SK-N-SH (cell line): Measurements from ENCODE around the gene TXNRD2. TPM values are rescaled to one million over a fixed set of nuclear protein-coding genes. Genes with fewer than 3 reads are reported as not detected.

Source experiments
- CTCF ChIA-PET: fragments of 300-600, 350-600 bp; formaldehyde crosslinking; extraction: SDS; loops from one replicate; lab custom pipeline; 2021; lab: Yijun Ruan, JAX
- POLR2A ChIA-PET: fragments of 350-600 bp; sonication (Branson Sonifier 250); formaldehyde crosslinking; extraction: SDS; loops from one replicate; lab custom pipeline; 2020; ENCODE audit warnings: antibody characterized with exemption, inconsistent platforms; lab: Yijun Ruan, JAX
- DNase-seq: peaks from one replicate; pipeline ENCODE4 v3.0.0; 2012
- H2AFZ ChIP-seq: fragments of 200-600 bp; sonication (generic); 2 replicates; pipeline ENCODE4 v1.8.1; 2016; ENCODE audit warnings: antibody characterized with exemption, mild to moderate bottlenecking, low read depth
- H3F3A ChIP-seq: fragments of 200-600 bp; sonication (generic); replicated peaks from 2 replicates; pipeline ENCODE3; 2016; ENCODE audit warnings: antibody characterized with exemption, mild to moderate bottlenecking; ENCODE audit not compliant: insufficient read depth
- H3K27ac ChIP-seq, 2 experiments: fragments of 200-500 bp in 1 of 2; fragments of 200-600 bp in 1 of 2; sonication (Bioruptor generic) in 1 of 2; sonication (generic), shearing (Covaris generic) in 1 of 2; 2 replicates each; pipeline versions ENCODE4 v1.5.1 to v1.6.1; 2014 to 2016; ENCODE audit warnings: low read depth in 2 of 2, inconsistent platforms in 1 of 2, low read length in 1 of 2, mild to moderate bottlenecking in 1 of 2, mixed read lengths in 1 of 2
- H3K27me3 ChIP-seq: fragments of 200-600 bp; sonication (generic), shearing (Covaris generic); 2 replicates; pipeline ENCODE4 v1.6.1; 2016; ENCODE audit warnings: mixed run types; ENCODE audit not compliant: insufficient read depth
- H3K36me3 ChIP-seq, 2 experiments: fragments of 200-500 bp in 1 of 2; fragments of 200-600 bp in 1 of 2; sonication (Bioruptor generic) in 1 of 2; sonication (generic) in 1 of 2; replicated peaks in 1 of 2; 2 replicates each; pipeline versions ENCODE3 to v1.5.1; 2014 to 2016; ENCODE audit warnings: low read length in 1 of 2, mild to moderate bottlenecking in 1 of 2; ENCODE audit not compliant: insufficient read depth in 2 of 2, control insufficient read depth in 1 of 2
- H3K4me1 ChIP-seq, 2 experiments: fragments of 200-500 bp in 1 of 2; fragments of 200-600 bp in 1 of 2; sonication (Bioruptor generic) in 1 of 2; sonication (generic), shearing (Covaris generic) in 1 of 2; 2 replicates each; pipeline versions ENCODE4 v1.5.1 to v1.6.1; 2014 to 2016; ENCODE audit warnings: low read depth in 1 of 2, low read length in 1 of 2, mixed run types in 1 of 2; ENCODE audit not compliant: insufficient read depth in 2 of 2, control insufficient read depth in 1 of 2
- H3K4me2 ChIP-seq: fragments of 200-600 bp; sonication (generic), shearing (Covaris generic); 2 replicates; pipeline ENCODE4 v1.6.1; 2017; ENCODE audit warnings: mixed run types
- H3K4me3 ChIP-seq, 2 experiments: fragments of 200-500 bp in 1 of 2; fragments of 200-600 bp in 1 of 2; sonication (Bioruptor generic) in 1 of 2; sonication (generic), shearing (Covaris generic) in 1 of 2; 2 replicates each; pipeline versions ENCODE4 v1.5.1 to v1.8.1; 2014 to 2016; ENCODE audit warnings: low read depth in 2 of 2, inconsistent platforms in 1 of 2, low read length in 1 of 2, mild to moderate bottlenecking in 1 of 2, mixed read lengths in 1 of 2, moderate library complexity in 1 of 2
- H3K79me2 ChIP-seq: fragments of 200-600 bp; sonication (generic); 2 replicates; pipeline ENCODE4 v1.8.1; 2017; ENCODE audit warnings: mild to moderate bottlenecking; ENCODE audit not compliant: insufficient read depth
- H3K9ac ChIP-seq: fragments of 200-600 bp; sonication (generic); 2 replicates; pipeline ENCODE4 v1.6.1; 2017; ENCODE audit warnings: mixed run types
- H3K9me2 ChIP-seq: fragments of 200-600 bp; sonication (generic); 2 replicates; pipeline ENCODE4 v1.6.1; 2017; ENCODE audit warnings: mixed run types
- H3K9me3 ChIP-seq: fragments of 200-600 bp; sonication (generic); 2 replicates; pipeline ENCODE4 v1.6.1; 2017; ENCODE audit warnings: mixed run types, mild to moderate bottlenecking, moderate library complexity
- H4K20me1 ChIP-seq: fragments of 200-600 bp; sonication (generic); 2 replicates; pipeline ENCODE4 v1.6.1; 2017; ENCODE audit warnings: mild to moderate bottlenecking, mixed run types; ENCODE audit not compliant: insufficient read depth
- FOSL2 ChIP-seq: IDR thresholded peaks from 2 replicates; pipeline ENCODE4 v1.4.0; 2012; ENCODE audit warnings: low read depth, mild to moderate bottlenecking, moderate library complexity, borderline replicate concordance
- FOXJ3 ChIP-seq: sonication (generic); formaldehyde crosslinking; IDR thresholded peaks from 2 replicates; pipeline ENCODE4 v1.5.1; 2020; ENCODE audit warnings: mild to moderate bottlenecking, missing genetic modification reagents
- FOXM1 ChIP-seq: IDR thresholded peaks from 2 replicates; pipeline ENCODE4 v1.4.0; 2012; ENCODE audit warnings: low read depth, mild to moderate bottlenecking
- GATA2 ChIP-seq: sonication (generic); formaldehyde crosslinking; IDR thresholded peaks from 2 replicates; pipeline ENCODE4 v1.5.0; 2020; ENCODE audit warnings: mild to moderate bottlenecking, missing genetic modification reagents
- JUND ChIP-seq: IDR thresholded peaks from 2 replicates; pipeline ENCODE4 v1.4.0; 2012
- MEF2A ChIP-seq: IDR thresholded peaks from 2 replicates; pipeline ENCODE4 v1.4.0; 2012; ENCODE audit warnings: low read depth, borderline replicate concordance
- MXI1 ChIP-seq: IDR thresholded peaks from 2 replicates; pipeline ENCODE4 v1.6.1; 2012; ENCODE audit warnings: mild to moderate bottlenecking, low read depth, low read length, improper control_type of control experiment
- NRF1 ChIP-seq: IDR thresholded peaks from 2 replicates; pipeline ENCODE4 v1.6.1; 2012; ENCODE audit warnings: low read depth, mild to moderate bottlenecking, low read length
- RCOR1 ChIP-seq: fragments of 150-350 bp; IDR thresholded peaks from 2 replicates; pipeline ENCODE4 v1.6.1; 2017; ENCODE audit warnings: antibody characterized with exemption, low read length
- RXRA ChIP-seq: IDR thresholded peaks from 2 replicates; pipeline ENCODE4 v1.4.0; 2012; ENCODE audit warnings: low read depth, mild to moderate bottlenecking, borderline replicate concordance
- SIN3A ChIP-seq: IDR thresholded peaks from 2 replicates; pipeline ENCODE4 v1.6.1; 2012; ENCODE audit warnings: low read depth, mild to moderate bottlenecking, low read length, moderate library complexity, borderline replicate concordance
- TCF12 ChIP-seq: IDR thresholded peaks from 2 replicates; pipeline ENCODE4 v1.4.0; 2012
- YY1 ChIP-seq: IDR thresholded peaks from 2 replicates; pipeline ENCODE4 v1.4.0; 2012; ENCODE audit warnings: low read depth, mild to moderate bottlenecking
- WGBS: methylation state at CpG from one replicate; pipeline ENCODE4 v1.1.6; 2017; ENCODE audit warnings: low lambda C conversion rate; 5-methylcytosine and 5-hydroxymethylcytosine counted together
- polyA plus RNA-seq, 3 experiments: library from polyadenylated mRNA; depleted of rRNA; stranded (reverse); fragments of >200 nt; gene quantifications; 2 replicates each; pipeline ENCODE4 v1.2.3, GENCODE V29; 2012
- TF ChIP-seq, protein P1 (sequence below): fragments of 150-350 bp; IDR thresholded peaks from 2 replicates; pipeline ENCODE4 v1.6.1; 2016; ENCODE audit warnings: mild to moderate bottlenecking, low read depth, low read length
- TF ChIP-seq, protein P2 (sequence below): IDR thresholded peaks from 2 replicates; pipeline ENCODE4; 2012
- TF ChIP-seq, protein P3 (sequence below): IDR thresholded peaks from 2 replicates; pipeline ENCODE4 v1.4.0; 2012; ENCODE audit warnings: low read depth, borderline replicate concordance
- TF ChIP-seq, protein P4 (sequence below): fragments of 200-600 bp; sonication (generic); IDR thresholded peaks from 2 replicates; pipeline ENCODE4 v1.6.1; 2017; ENCODE audit warnings: antibody characterized with exemption, mild to moderate bottlenecking, moderate library complexity

TXNRD2 gene
- polyA plus RNA-seq, 1 of the 3 experiments (the other 2 are of a cell fraction), result 34.7 TPM

DNA sequence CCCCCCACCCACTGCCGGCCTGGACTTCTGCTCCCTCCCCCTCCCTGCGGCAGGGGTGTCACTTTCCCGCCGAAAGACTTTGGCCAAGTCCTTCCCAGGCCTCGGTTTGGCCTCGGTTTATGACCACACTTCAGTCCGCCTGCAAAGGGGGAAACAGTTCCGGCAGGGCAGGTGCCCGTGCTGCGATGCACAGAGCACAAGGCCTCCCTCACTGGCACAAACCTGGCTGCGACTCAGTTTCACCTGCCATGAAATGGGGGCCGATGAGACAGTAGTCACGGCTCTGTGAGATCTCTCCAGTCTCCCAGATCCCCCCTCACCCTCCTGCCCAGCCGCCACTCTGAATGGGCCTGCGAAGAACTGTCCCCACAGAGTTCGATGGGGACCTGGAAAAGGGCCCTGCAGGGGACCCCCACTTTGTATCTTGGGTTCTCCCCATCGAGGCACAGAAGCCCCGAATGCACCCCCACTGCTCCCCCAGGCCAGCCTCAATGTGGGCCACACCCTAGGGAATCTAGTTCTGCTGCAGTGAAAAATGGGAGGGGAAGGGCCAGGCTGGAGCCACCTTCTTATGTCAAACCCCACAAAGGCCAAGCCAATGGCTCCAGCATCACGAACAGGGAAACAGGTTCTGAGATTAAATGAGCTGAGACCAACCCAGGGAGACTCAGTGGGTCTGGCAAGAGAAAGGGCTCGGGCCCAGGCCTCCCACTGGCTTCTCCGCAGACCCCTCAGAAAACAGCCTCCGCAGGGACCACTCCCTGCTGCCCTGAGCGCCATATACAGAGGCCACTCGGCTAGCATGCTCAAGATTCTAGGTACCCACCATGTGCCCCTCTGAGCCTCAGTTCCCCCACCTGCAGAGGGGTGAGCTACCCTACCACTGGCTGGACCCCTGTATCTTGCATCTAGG, 46.0 kb upstream of the TXNRD2 start:
- Histone ChIP-seq H2AFZ (no peak overlapping the region), H3K36me3 (no peaks in the 10 kb centered on the region), H3K27me3 (no peaks in the 10 kb centered on the region), H3K4me3 (no peak overlapping the region), H4K20me1 (peaks cover 20% of the 10 kb centered on the region), H3K79me2 (peaks cover 14% of the 10 kb centered on the region; the same call in 1 of the 2 replicates), H3K9me2 (no peaks in the 10 kb centered on the region), H3K4me2 (no peak overlapping the region), H3K9ac (no peak overlapping the region), H3F3A (no peaks in the 10 kb centered on the region), H3K9me3 (no peaks in the 10 kb centered on the region), H3K27ac (no peak overlapping the region; a peak in 1 of 4 replicates), H3K4me1 (peaks cover 17 to 77% of the 10 kb centered on the region in 2 experiments; a peak in 3 of 4 replicates)
- ChIA-PET POLR2A (interaction anchor here (0.8 to 1.4 kb wide), 4 partner anchors 11 to 24 kb away, joined by 3 to 10 read pairs (median 4); no protein-coding TSS in a partner anchor), CTCF (interaction anchor here (0.6 to 16.4 kb wide), 4 partner anchors 13 to 25 kb away, joined by 3 to 224 read pairs (median 4); no protein-coding TSS in a partner anchor)
- no peak for DNase-seq
- 84% methylated on average over 11 of the region's 24 CpGs for WGBS
- TF ChIP-seq TCF12, result no peak
- TF ChIP-seq YY1, result no peak
- no peak for TF ChIP-seq MEF2A
- TF ChIP-seq FOSL2, result no peak
- no peak for TF ChIP-seq SIN3A
- TF ChIP-seq, protein P1, sequence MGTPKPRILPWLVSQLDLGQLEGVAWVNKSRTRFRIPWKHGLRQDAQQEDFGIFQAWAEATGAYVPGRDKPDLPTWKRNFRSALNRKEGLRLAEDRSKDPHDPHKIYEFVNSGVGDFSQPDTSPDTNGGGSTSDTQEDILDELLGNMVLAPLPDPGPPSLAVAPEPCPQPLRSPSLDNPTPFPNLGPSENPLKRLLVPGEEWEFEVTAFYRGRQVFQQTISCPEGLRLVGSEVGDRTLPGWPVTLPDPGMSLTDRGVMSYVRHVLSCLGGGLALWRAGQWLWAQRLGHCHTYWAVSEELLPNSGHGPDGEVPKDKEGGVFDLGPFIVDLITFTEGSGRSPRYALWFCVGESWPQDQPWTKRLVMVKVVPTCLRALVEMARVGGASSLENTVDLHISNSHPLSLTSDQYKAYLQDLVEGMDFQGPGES, result no peak
- TF ChIP-seq, protein P2, sequence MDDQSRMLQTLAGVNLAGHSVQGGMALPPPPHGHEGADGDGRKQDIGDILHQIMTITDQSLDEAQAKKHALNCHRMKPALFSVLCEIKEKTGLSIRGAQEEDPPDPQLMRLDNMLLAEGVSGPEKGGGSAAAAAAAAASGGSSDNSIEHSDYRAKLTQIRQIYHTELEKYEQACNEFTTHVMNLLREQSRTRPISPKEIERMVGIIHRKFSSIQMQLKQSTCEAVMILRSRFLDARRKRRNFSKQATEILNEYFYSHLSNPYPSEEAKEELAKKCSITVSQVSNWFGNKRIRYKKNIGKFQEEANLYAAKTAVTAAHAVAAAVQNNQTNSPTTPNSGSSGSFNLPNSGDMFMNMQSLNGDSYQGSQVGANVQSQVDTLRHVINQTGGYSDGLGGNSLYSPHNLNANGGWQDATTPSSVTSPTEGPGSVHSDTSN, result no peak
- TF ChIP-seq, protein P3, sequence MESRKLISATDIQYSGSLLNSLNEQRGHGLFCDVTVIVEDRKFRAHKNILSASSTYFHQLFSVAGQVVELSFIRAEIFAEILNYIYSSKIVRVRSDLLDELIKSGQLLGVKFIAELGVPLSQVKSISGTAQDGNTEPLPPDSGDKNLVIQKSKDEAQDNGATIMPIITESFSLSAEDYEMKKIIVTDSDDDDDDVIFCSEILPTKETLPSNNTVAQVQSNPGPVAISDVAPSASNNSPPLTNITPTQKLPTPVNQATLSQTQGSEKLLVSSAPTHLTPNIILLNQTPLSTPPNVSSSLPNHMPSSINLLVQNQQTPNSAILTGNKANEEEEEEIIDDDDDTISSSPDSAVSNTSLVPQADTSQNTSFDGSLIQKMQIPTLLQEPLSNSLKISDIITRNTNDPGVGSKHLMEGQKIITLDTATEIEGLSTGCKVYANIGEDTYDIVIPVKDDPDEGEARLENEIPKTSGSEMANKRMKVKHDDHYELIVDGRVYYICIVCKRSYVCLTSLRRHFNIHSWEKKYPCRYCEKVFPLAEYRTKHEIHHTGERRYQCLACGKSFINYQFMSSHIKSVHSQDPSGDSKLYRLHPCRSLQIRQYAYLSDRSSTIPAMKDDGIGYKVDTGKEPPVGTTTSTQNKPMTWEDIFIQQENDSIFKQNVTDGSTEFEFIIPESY, result no peak
- no peak for TF ChIP-seq FOXJ3 (CRISPR knock-in tag)
- TF ChIP-seq MXI1, result no peak
- TF ChIP-seq FOXM1, result no peak
- TF ChIP-seq, protein P4, sequence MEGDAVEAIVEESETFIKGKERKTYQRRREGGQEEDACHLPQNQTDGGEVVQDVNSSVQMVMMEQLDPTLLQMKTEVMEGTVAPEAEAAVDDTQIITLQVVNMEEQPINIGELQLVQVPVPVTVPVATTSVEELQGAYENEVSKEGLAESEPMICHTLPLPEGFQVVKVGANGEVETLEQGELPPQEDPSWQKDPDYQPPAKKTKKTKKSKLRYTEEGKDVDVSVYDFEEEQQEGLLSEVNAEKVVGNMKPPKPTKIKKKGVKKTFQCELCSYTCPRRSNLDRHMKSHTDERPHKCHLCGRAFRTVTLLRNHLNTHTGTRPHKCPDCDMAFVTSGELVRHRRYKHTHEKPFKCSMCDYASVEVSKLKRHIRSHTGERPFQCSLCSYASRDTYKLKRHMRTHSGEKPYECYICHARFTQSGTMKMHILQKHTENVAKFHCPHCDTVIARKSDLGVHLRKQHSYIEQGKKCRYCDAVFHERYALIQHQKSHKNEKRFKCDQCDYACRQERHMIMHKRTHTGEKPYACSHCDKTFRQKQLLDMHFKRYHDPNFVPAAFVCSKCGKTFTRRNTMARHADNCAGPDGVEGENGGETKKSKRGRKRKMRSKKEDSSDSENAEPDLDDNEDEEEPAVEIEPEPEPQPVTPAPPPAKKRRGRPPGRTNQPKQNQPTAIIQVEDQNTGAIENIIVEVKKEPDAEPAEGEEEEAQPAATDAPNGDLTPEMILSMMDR, result no peak
- TF ChIP-seq JUND, result no peak
- no peak for TF ChIP-seq RCOR1
- no peak for TF ChIP-seq GATA2
- TF ChIP-seq NRF1, result no peak
- TF ChIP-seq RXRA, result no peak
